Transverse colon (tissue), 4 donors: ENCODE measurements around the gene ANAPC2. TPM values are rescaled to one million over a fixed set of nuclear protein-coding genes. Genes with fewer than 3 reads are reported as not detected.
A peak's percentile ranks its signal among the peaks of the same experiment; 100 is the strongest.

Experiments
- DNase-seq: peaks from one replicate; pipeline ENCODE4 v3.0.0-alpha.2; 2019
- H3K27ac ChIP-seq, 4 donors: fragments of 200-600 bp; sonication (generic); 2 replicates each; pipeline ENCODE4 v1.5.1; 2016 to 2018; ENCODE audit warnings: inconsistent platforms in 4 of 4
- H3K27me3 ChIP-seq: fragments of 200-600 bp; sonication (generic); 2 replicates; pipeline ENCODE4 v1.5.1; 2017; ENCODE audit warnings: inconsistent platforms
- H3K36me3 ChIP-seq, 4 donors: fragments of 200-600 bp; sonication (generic); 2 replicates each; pipeline ENCODE4 v1.5.1; 2017 to 2019; ENCODE audit warnings: inconsistent platforms in 4 of 4
- H3K4me1 ChIP-seq, 4 donors: fragments of 200-600 bp; sonication (generic); 2 replicates each; pipeline ENCODE4 v1.5.1; 2017 to 2020; ENCODE audit warnings: inconsistent platforms in 4 of 4
- H3K4me3 ChIP-seq, 4 donors: fragments of 200-600 bp; sonication (generic); 1 replicate in 1 of 4; 2 replicates in 3 of 4; pipeline versions ENCODE4 v1.5.1 to v1.6.1; 2017 to 2019; ENCODE audit warnings: inconsistent platforms in 4 of 4
- H3K9me3 ChIP-seq, 2 donors: fragments of 200-600 bp; sonication (generic); 2 replicates each; pipeline ENCODE4 v1.5.1; 2017 to 2019; ENCODE audit warnings: inconsistent platforms in 2 of 2
- CTCF ChIP-seq, 5 experiments: fragments of 200-600 bp in 3 of 5; fragments of 450-650 bp in 2 of 5; sonication (generic) in 3 of 5; IDR thresholded peaks; 1 replicate in 2 of 5; 2 replicates in 3 of 5; pipeline ENCODE4 v1.5.1; 2016 to 2017; ENCODE audit warnings: antibody characterized with exemption in 5 of 5, inconsistent platforms in 3 of 5, mild to moderate bottlenecking in 2 of 5, moderate library complexity in 1 of 5
- EP300 ChIP-seq: sonication (generic); formaldehyde crosslinking; IDR thresholded peaks from one replicate; pipeline ENCODE4 v1.6.1; 2017; ENCODE audit warnings: antibody characterized with exemption, low read depth
- POLR2A ChIP-seq: fragments of 450-650 bp; IDR thresholded peaks from one replicate; pipeline ENCODE4 v1.6.1; 2016; ENCODE audit warnings: antibody characterized with exemption, mild to moderate bottlenecking, moderate library complexity
- POLR2AphosphoS5 ChIP-seq, 3 donors: sonication (generic); formaldehyde crosslinking; IDR thresholded peaks; one replicate each; pipeline ENCODE4 v1.6.1; 2016; ENCODE audit warnings: antibody characterized with exemption in 3 of 3
- WGBS, 2 donors: methylation state at CpG; one replicate each; pipeline ENCODE4 v1.1.5; 2018; ENCODE audit warnings: low coverage in 1 of 2; 5-methylcytosine and 5-hydroxymethylcytosine counted together
- in situ Hi-C, 4 donors: fragments of 200-750 bp; cut with MboI; loops; one replicate each; pipeline versions ENCODE4 v1.15.0 to v1.15.1; 2017; ENCODE audit warnings: low sequenced_read_pairs in 3 of 4, low pct_ligation_motif_present in 1 of 4, low pct_unique_long_range_greater_than_20kb in 1 of 4
- intact Hi-C: fragments of 100-400 bp; cut with DNase I; formaldehyde crosslinking; loops from one replicate; pipeline ENCODE4 v1.15.1; 2023; ENCODE audit warnings: low total_unique reads
- total RNA-seq, 4 donors: library from RNA; depleted of rRNA; stranded (reverse); fragments of >200 nt; gene quantifications; one replicate each; pipeline ENCODE4 v1.1.0, GENCODE V29; 2016

The ANAPC2 gene
- total RNA-seq, 4 donors from 2014 or later, result 37.0 to 176 (median 70.3) TPM

- peak overlapping the region in 1 of 4 donors; percentile 48 for H3K27ac ChIP-seq
- TF ChIP-seq EP300 (no peak), CTCF (IDR thresholded peaks at IDR 0.05) (peak in 4 of 5 experiments; percentile 10 to 40 (median 26)), POLR2A (no peak), POLR2AphosphoS5 (IDR thresholded peaks at IDR 0.05) (no peak)
- intact Hi-C loops (no loop called here), in situ Hi-C loops (no loop called here)
- no peaks in the 10 kb centered on the region for H3K9me3 ChIP-seq
- H3K4me1 ChIP-seq, result peaks cover 10 to 30% (median 25%) of the 10 kb centered on the region in 4 donors
- H3K4me3 ChIP-seq, result peak overlapping the region in 2 of 4 donors; percentile 7 to 19
- peaks cover 100% of the 10 kb centered on the region for H3K27me3 ChIP-seq
- 18% methylated on average over 53 of the region's 74 CpGs; no CpG with 5 or more reads in 1 of the 2 donors for WGBS, 2 donors
- no peaks in the 10 kb centered on the region for H3K36me3 ChIP-seq
- peak; percentile 63 for DNase-seq
Measured at GRCh38 chr9:137162505-137163364, 25.6 kb downstream of the ANAPC2 start.

GRCh38 chr9:137161558-137162486, 26.5 kb downstream of the ANAPC2 start:
- Histone ChIP-seq H3K4me3 (no peak overlapping the region), H3K4me1 (peaks cover 9 to 25% (median 22%) of the 10 kb centered on the region in 4 donors), H3K36me3 (no peaks in the 10 kb centered on the region), H3K9me3 (no peaks in the 10 kb centered on the region), H3K27ac (no peak overlapping the region), H3K27me3 (peaks cover 100% of the 10 kb centered on the region)
- no peak for TF ChIP-seq CTCF (IDR thresholded peaks at IDR 0.05)
- no peak for TF ChIP-seq POLR2AphosphoS5 (IDR thresholded peaks at IDR 0.05)
- TF ChIP-seq POLR2A, result no peak
- TF ChIP-seq EP300, result no peak
- in situ Hi-C loops (no loop called here), intact Hi-C loops (no loop called here)
- no peak for DNase-seq
- 8% methylated on average over 54 of the region's 71 CpGs; no CpG with 5 or more reads in 1 of the 2 donors for WGBS, 2 donors

- TF ChIP-seq EP300 (no peak), POLR2AphosphoS5 (IDR thresholded peaks at IDR 0.05) (no peak), CTCF (IDR thresholded peaks at IDR 0.05) (no peak), POLR2A (no peak)
- WGBS, 2 donors, result 42% methylated on average over 41 of the region's 56 CpGs; no CpG with 5 or more reads in 1 of the 2 donors
- no peaks in the 10 kb centered on the region for H3K9me3 ChIP-seq
- intact Hi-C loops, result no loop called here
- H3K27ac ChIP-seq, result no peak overlapping the region
- in situ Hi-C loops, result no loop called here
- peaks cover 100% of the 10 kb centered on the region for H3K27me3 ChIP-seq
- peaks cover 9 to 30% (median 27%) of the 10 kb centered on the region in 4 donors for H3K4me1 ChIP-seq
- no peaks in the 10 kb centered on the region for H3K36me3 ChIP-seq
- DNase-seq, result no peak
- H3K4me3 ChIP-seq, result no peak overlapping the region
Measured at GRCh38 chr9:137160716-137161557, 27.4 kb downstream of the ANAPC2 start.
